GM18909 (cell line): ENCODE data around the gene ZNF598.
"Not testable (repeated sequence)": the region's sequence is repeated elsewhere in the genome, so short reads cannot be mapped to it uniquely, and the experiment has no call there.

Experiments used
- ATAC-seq: cut with Tn5 transposase; IDR thresholded peaks from one replicate; pipeline ENCODE4 v1.9.1; 2021; ENCODE audit warnings: mild to moderate bottlenecking; ENCODE audit not compliant: unreplicated experiment, poor library complexity

Gene ZNF598

DNA sequence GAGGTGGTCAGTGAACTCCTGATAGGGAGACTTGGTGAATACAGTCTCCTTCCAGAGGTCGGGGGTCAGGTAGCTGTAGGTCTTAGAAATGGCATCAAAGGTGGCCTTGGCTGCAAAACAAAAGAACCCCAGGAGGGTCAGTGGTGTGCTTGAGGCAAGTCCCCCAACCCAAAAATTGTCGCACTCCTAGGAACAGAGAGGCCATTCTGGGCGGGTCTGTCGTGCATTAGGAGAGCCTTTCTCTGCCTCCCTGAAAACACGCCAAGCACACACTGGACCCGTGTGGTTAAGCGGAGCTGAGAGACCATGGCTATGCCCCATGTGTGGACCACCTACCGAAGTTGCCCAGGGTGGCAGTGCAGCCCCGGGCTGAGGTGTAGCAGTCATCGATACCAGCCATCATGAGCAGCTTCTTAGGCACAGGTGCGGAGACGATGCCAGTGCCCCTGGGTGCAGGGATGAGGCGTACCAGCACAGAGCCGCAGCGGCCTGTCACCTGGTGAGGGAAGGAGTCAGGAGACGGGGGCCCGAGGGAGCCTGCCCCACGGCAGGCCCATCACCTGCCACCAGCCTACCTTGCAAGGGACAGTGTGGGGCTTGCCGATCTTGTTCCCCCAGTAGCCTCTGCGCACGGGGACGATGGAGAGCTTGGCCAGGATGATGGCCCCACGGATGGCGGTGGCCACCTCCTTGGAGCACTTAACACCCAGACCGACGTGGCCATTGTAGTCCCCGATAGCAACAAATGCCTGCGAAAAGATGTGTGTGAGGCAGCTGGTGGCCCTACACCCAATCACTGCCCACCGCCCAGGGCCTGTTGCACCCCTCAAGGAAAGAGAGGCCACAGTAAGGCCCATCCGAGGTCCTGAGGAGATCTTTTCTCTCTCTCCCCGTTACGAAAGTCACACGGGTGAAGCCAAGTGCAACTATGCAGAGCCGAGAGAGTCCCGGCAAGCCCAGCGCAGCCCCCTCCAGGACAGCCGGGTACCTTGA is 47.2 kb downstream of the ZNF598 start:
- not testable (repeated sequence) for ATAC-seq

DNA sequence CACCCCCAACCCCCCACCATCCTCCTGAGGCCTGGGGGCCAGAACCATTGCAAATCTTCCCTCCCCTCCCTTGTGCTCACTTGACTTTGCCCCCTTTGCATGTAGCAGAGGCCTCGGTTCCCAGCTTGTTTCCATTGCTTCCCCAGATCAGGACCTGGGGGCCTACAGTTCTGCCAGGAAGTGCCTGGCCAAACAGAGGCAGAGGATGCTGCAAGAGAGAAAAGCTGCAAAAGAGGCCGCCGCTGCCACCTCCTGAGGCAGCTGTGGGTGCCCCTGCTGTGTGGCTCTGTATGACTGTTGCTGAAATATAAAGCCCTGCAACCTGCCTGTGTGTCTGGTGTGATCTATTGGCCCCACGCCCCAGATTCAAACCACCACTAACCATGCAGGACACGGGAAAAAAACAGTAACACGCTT is 48.0 kb downstream of the ZNF598 start:
- ATAC-seq, result no peak

DNA sequence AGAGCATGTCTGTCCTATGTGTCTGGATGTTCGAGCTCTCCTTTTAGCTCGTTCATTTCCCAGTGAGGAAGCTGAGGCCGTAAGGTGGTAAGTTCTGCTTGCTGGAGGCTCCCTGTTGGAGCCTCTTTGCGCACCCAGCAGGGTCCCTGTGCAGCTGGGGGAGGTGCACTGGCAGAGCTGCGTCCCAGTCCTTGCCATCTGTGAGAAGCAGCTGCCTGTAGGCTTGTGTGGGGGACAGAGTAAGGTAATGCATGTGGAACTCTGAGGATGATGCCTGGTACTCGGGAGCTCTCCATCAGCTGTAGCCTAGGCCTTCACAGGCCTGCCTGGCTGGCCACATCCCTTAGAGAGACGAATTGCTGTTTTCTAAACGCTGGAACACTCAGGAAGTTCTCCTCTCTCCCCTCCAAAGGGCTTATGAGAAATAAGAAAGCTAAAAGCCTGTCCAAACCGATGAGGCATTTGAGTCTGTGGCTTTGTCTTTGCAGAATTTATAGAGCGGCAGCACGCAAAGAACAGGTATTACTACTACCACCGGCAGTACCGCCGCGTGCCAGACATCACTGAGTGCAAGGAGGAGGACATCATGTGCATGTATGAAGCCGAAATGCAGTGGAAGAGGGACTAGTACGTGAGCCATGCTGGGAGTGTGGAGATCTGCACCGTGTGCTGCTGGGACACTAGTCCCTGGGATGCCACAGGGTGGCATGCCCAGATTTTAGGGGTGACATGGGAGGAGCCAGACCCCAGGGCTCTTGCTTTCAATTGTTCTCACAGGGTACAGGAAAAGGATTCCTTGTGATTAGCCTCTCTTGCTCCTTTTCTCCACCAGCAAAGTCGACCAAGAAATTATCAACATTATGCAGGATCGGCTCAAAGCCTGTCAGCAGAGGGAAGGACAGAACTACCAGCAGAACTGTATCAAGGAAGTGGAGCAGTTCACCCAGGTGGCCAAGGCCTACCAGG is 48.7 kb downstream of the ZNF598 start:
- no peak for ATAC-seq

DNA sequence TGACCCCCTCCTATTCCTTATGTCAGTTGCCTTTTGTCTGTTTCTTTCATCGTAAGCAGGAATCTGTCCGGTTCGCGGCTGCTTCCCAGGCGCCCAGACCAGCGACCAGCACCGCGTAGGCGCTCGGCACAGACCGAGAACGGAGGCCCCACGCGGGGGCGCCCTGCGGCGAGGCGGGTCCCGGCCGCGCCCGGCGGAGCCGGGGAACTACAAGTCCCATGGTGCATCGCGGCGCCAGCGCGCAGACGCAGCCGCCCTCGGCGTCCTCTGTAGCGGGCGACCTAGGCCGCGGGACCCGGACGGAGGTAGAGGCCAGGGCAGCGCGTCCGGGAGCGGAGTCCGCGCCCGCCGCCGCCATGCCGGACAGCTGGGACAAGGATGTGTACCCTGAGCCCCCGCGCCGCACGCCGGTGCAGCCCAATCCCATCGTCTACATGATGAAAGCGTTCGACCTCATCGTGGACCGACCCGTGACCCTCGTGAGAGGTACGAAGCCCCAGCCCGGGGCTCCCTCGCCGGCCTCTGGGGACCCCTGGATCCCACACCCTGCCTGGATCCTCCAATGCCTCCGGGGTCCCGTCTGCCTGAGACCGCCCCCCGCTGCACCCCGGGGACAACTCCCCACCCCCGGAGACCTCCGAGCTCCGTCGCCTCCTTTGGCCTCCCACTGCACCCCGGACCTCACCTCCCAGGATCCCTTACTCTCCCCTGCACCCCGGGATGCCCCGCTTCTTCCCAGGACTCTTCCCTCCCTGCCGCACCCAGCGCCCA is 50.2 kb downstream of the ZNF598 start, which contains the start of gene NDUFB10:
NDUFB10 (plus strand) TSS at position 270 of the 771 bp plus-strand sequence; CDS start at position 357, 87 bp downstream.
- ATAC-seq, result peak; percentile 80

DNA sequence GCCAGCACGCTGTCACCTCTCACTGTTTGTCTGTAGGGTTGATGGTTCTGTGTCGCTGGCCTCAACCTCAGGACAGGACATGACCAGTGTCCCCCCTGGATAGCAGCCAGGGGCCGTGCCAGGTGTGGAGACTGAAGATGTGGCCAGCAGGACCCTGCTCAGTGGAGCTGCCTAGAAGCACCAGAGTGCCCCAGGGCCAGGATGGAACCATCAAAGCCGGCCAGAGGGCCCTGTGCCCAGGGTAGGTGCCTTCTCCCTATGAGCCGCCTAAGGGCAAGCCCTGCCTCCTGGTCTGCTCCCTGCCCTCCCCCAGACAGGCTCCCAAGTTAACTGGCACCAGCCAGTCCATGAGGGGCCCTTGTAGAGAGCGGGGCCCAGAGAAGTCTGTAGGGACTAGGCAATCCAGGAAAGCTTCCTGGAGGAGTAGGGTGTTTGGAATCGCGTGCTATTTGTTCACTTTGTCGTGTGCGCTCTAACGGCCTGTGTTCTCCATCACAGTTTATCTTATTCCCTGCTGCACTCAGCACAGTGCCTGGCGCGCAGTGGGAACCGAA is 50.8 kb downstream of the ZNF598 start:
- ATAC-seq, result no peak

DNA sequence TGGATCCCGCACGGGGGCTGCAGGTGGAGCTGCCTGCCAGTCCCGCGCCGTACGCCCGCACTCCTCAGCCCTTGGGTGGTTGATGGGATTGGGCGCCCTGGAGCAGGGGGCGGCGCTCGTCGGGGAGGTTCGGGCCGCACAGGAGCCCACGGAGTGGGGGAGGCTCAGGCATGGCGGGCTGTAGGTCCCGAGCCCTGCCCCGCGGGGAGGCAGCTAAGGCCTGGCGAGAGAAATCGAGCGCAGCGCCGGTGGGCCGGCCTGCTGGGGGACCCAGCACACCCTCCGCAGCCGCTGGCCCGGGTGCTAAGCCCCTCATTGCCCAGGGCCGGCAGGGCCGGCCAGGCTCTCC is 51.5 kb downstream of the ZNF598 start:
- not testable (repeated sequence) for ATAC-seq

DNA sequence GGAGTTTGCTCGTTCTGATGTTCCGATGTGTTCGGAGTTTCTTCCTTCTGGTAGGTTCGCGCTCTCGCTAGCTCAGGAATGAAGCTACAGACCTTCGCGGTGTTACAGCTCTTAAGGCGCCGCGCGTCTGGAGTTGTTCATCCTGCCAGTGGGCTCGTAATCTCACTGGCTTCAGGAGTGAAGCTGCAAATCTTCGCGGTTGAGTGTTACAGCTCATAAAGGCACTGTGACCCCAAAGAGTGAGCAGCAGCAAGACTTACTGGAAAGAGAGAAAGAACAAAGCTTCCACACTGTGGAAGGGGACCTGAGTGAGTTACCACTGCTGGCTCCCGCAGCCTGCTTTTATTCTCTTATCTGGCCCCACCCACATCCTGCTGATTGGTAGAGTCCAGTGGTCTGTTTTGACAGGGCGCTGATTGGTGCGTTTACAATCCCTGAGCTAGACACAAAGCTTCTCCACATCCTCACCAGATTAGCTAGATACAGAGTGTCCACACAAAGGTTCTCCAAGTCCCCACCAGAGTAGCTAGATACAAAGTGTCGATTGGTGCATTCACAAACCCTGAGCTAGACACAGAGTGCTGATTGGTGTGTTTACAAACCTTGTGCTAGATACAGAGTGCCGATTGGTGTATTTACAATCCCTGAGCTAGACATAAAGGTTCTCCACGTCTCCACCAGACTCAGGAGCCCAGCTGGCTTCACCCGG is 52.0 kb downstream of the ZNF598 start:
- ATAC-seq, result not testable (repeated sequence)

DNA sequence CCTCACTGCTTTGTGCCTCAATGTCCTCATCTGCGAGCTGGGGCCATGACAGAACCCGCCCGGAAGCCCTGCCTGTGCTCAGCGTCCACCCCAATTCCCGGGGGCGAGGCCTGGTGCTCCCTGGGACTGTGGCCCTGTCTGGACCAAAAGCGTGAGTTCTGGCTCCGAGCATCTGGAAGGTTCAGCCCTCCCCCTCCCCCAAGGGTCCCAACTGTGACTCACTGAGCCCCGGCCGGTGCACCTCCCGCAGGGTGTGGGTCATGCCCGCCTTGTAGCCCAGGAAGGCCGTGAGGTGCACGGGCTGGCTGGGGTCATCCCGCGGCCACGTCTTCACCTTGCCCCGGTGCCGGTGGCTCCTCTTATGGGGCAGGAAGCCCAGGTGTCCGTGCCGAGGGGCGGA is 55.9 kb downstream of the ZNF598 start:
- ATAC-seq, result no peak

DNA sequence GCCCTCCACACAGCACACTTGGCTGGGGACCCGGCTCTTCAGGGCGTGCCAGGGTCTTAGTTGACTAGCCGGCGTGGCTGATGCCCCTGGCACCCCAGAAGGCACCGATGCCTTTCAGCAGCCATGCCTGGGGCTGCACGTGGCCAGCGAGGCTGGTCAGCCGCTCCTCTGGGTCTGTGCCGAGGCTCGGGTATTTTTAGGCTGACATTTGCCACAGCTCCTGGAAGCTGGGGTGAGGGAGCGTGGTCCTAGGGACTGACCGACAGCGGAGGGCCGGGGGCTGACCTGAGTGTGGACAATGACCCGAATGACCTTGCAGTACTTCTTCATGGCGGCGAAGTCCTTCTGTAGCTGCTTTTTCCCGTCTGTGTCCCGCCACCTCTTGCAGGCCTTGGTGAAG is 59.1 kb downstream of the ZNF598 start:
- ATAC-seq, result no peak

DNA sequence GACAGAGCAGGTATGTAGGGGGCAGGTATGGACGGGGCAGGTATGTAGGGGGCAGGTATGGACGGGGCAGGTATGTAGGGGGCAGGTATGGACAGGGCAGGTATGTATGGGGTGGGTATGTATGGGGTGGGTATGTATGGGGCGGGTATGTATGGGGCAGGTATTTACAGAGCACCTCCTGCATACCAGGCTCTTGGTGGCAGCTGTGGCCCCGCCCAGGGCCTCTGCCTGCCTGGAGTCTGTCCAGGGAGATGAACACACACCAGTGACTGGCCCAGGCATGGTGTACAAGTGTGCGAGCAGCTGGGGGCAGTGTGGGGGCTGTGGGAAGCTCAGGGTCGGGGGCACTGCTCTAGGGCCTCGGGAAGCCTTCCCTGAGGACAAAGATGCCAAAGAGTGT is 59.6 kb downstream of the ZNF598 start:
- no peak for ATAC-seq

DNA sequence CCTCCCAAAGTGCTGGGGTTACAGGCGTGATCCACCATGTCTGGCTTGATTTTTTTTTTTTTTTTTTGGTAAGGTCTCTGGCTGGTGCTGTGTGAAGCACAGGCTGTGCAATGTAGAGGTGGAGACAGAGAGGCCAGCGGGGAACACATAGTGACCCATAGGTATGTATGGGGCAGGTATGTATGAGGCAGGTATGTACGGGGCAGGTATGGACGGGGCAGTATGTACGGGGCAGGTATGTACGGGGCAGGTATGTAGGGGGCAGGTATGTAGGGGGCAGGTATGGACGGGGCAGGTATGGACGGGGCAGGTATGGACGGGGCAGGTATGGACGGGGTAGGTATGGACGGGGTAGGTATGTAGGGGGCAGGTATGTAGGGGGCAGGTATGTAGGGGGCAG is 60.1 kb downstream of the ZNF598 start:
- ATAC-seq, result no peak
